IMR-90 (cell line): ENCODE data around the gene ANKRD10. TPM values are rescaled to one million over a fixed set of nuclear protein-coding genes. Genes with fewer than 3 reads are reported as not detected.

Source experiments
- ATAC-seq: fragments of 200-7000 bp; cut with Tn5 transposase; 2 replicates; pipeline ENCODE4 v1.9.1; 2020; ENCODE audit warnings: low read depth, mild to moderate bottlenecking, moderate library complexity
- BruUV-seq: library from RNA; stranded (reverse); fragments of 400-500 nt; replicated peaks from 2 replicates; lab custom pipeline; 2021; lab: Mats Ljungman, UMichigan
- CTCF ChIA-PET: fragments of 300-600 bp; formaldehyde crosslinking; extraction: SDS; loops from one replicate; lab custom pipeline; 2021; ENCODE audit warnings: antibody characterized with exemption; lab: Yijun Ruan, JAX
- POLR2A ChIA-PET: fragments of 300-600 bp; sonication (Branson Sonifier 250); formaldehyde crosslinking; loops from one replicate; lab custom pipeline; 2022; ENCODE audit warnings: antibody characterized with exemption; ENCODE audit not compliant: unreplicated experiment; lab: Charles Lee
- DNase-seq: peaks from one replicate; pipeline ENCODE4 v3.0.0; 2013
- H2AFZ ChIP-seq: replicated peaks from 2 replicates; pipeline ENCODE3; 2013; ENCODE audit warnings: low read length, mild to moderate bottlenecking; ENCODE audit not compliant: poor library complexity
- H2AK5ac ChIP-seq: 2 replicates; pipeline ENCODE4 v1.6.1; 2013; ENCODE audit warnings: low read depth, low read length, inconsistent platforms
- H2AK9ac ChIP-seq: replicated peaks from 2 replicates; pipeline ENCODE3; 2013; ENCODE audit warnings: mild to moderate bottlenecking, low read depth, low read length, moderate library complexity; ENCODE audit not compliant: poor library complexity
- H2BK120ac ChIP-seq: 2 replicates; pipeline ENCODE4 v1.6.1; 2013; ENCODE audit warnings: low read depth, low read length, inconsistent platforms
- H2BK15ac ChIP-seq: 3 replicates; pipeline ENCODE4 v1.6.1; 2013; ENCODE audit warnings: low read depth, low read length, inconsistent platforms
- H2BK20ac ChIP-seq: 2 replicates; pipeline ENCODE4 v1.6.1; 2013; ENCODE audit warnings: low read depth, mild to moderate bottlenecking, inconsistent platforms, low read length, moderate library complexity
- H2BK5ac ChIP-seq: 2 replicates; pipeline ENCODE4 v1.6.1; 2013; ENCODE audit warnings: mild to moderate bottlenecking, low read depth, low read length, inconsistent platforms; ENCODE audit not compliant: poor library complexity, severe bottlenecking
- H3K14ac ChIP-seq: replicated peaks from 2 replicates; pipeline ENCODE4 v1.6.1; 2013; ENCODE audit warnings: low read depth, low read length, inconsistent platforms
- H3K18ac ChIP-seq: 2 replicates; pipeline ENCODE4 v1.6.1; 2013; ENCODE audit warnings: low read depth, low read length, control low read depth
- H3K23ac ChIP-seq: 2 replicates; pipeline ENCODE4 v1.6.1; 2013; ENCODE audit warnings: low read depth, low read length, inconsistent platforms
- H3K27ac ChIP-seq: 2 replicates; pipeline ENCODE4 v1.5.1; 2013; ENCODE audit warnings: mild to moderate bottlenecking, control low read depth, low read length; ENCODE audit not compliant: insufficient read depth
- H3K27me3 ChIP-seq: 2 replicates; pipeline ENCODE4 v1.6.1; 2013; ENCODE audit warnings: low read length; ENCODE audit not compliant: control insufficient read depth, insufficient read depth
- H3K36me3 ChIP-seq: 2 replicates; pipeline ENCODE4 v1.6.1; 2013; ENCODE audit warnings: low read length, mixed read lengths; ENCODE audit not compliant: control insufficient read depth, insufficient read depth
- H3K4ac ChIP-seq: 2 replicates; pipeline ENCODE4 v1.6.1; 2013; ENCODE audit warnings: low read depth, low read length, inconsistent platforms
- H3K4me1 ChIP-seq: 2 replicates; pipeline ENCODE4 v1.6.1; 2013; ENCODE audit warnings: low read length, mixed read lengths; ENCODE audit not compliant: control insufficient read depth, insufficient read depth
- H3K4me2 ChIP-seq: 2 replicates; pipeline ENCODE4 v1.6.1; 2013; ENCODE audit warnings: low read depth, mild to moderate bottlenecking, control low read depth, low read length, moderate library complexity
- H3K4me3 ChIP-seq: 2 replicates; pipeline ENCODE4 v1.5.1; 2013; ENCODE audit warnings: low read depth, mild to moderate bottlenecking, control low read depth, low read length, moderate library complexity; ENCODE audit not compliant: insufficient read depth
- H3K56ac ChIP-seq: 2 replicates; pipeline ENCODE4 v1.6.1; 2013; ENCODE audit warnings: low read length, inconsistent platforms; ENCODE audit not compliant: insufficient read depth; ENCODE audit errors: extremely low read depth
- H3K79me1 ChIP-seq, 2 experiments: 2 replicates each; pipeline ENCODE4 v1.6.1; 2013; ENCODE audit warnings: low read length in 2 of 2, inconsistent platforms in 1 of 2, low read depth in 1 of 2
- H3K9ac ChIP-seq: 2 replicates; pipeline ENCODE4 v1.6.1; 2013; ENCODE audit warnings: low read depth, low read length, control low read depth
- H3K9me1 ChIP-seq: 2 replicates; pipeline ENCODE4 v1.6.1; 2013; ENCODE audit warnings: low read length, inconsistent platforms; ENCODE audit not compliant: insufficient read depth
- H3K9me3 ChIP-seq: 2 replicates; pipeline ENCODE4 v1.6.1; 2013; ENCODE audit warnings: low read length; ENCODE audit not compliant: control insufficient read depth, insufficient read depth
- H4K20me1 ChIP-seq: 2 replicates; pipeline ENCODE4 v1.6.1; 2013; ENCODE audit warnings: low read length, inconsistent platforms; ENCODE audit not compliant: insufficient read depth
- H4K5ac ChIP-seq: 2 replicates; pipeline ENCODE4 v1.6.1; 2013; ENCODE audit warnings: mild to moderate bottlenecking, low read depth, low read length, control low read depth
- H4K8ac ChIP-seq, 2 experiments: 2 replicates each; pipeline ENCODE4 v1.6.1; 2013; ENCODE audit warnings: low read depth in 2 of 2, low read length in 2 of 2, control low read depth in 1 of 2, inconsistent platforms in 1 of 2
- H4K91ac ChIP-seq: 2 replicates; pipeline ENCODE4 v1.6.1; 2013; ENCODE audit warnings: low read depth, low read length, inconsistent platforms; ENCODE audit not compliant: insufficient read depth
- BHLHE40 ChIP-seq: fragments of 150-350 bp; IDR thresholded peaks from 2 replicates; pipeline ENCODE4 v1.6.1; 2016; ENCODE audit warnings: mild to moderate bottlenecking, low read depth, low read length
- CEBPB ChIP-seq: IDR thresholded peaks from 2 replicates; pipeline ENCODE4 v1.6.1; 2012; ENCODE audit warnings: low read depth, low read length, improper control_type of control experiment
- CHD1 ChIP-seq: IDR thresholded peaks from 2 replicates; pipeline ENCODE4 v1.6.1; 2012; ENCODE audit warnings: low read depth, low read length, improper control_type of control experiment
- CTCF ChIP-seq: conservative IDR thresholded peaks from 2 replicates; pipeline ENCODE4 v1.5.1; 2012; ENCODE audit warnings: mild to moderate bottlenecking, low read depth, low read length, improper control_type of control experiment
- FOS ChIP-seq: fragments of 150-350 bp; IDR thresholded peaks from 2 replicates; pipeline ENCODE4 v1.6.1; 2016; ENCODE audit warnings: low read depth, low read length
- MAFK ChIP-seq: IDR thresholded peaks from 2 replicates; pipeline ENCODE4 v1.6.1; 2012; ENCODE audit warnings: low read depth, low read length, improper control_type of control experiment
- MAZ ChIP-seq: IDR thresholded peaks from 2 replicates; pipeline ENCODE4 v1.6.1; 2012; ENCODE audit warnings: low read depth, mild to moderate bottlenecking, low read length, improper control_type of control experiment, moderate library complexity, borderline replicate concordance
- MXI1 ChIP-seq: IDR thresholded peaks from 2 replicates; pipeline ENCODE4 v1.6.1; 2012; ENCODE audit warnings: low read depth, mild to moderate bottlenecking, low read length, moderate library complexity, borderline replicate concordance
- NFE2L2 ChIP-seq: fragments of 150-350 bp; IDR thresholded peaks from 2 replicates; pipeline ENCODE4 v1.6.1; 2016; ENCODE audit warnings: low read depth, mild to moderate bottlenecking, low read length
- RCOR1 ChIP-seq: IDR thresholded peaks from 2 replicates; pipeline ENCODE4 v1.6.1; 2012; ENCODE audit warnings: mild to moderate bottlenecking, low read length, improper control_type of control experiment; ENCODE audit not compliant: insufficient replicate concordance
- RFX5 ChIP-seq: IDR thresholded peaks from 2 replicates; pipeline ENCODE4 v1.8.0; 2012; ENCODE audit warnings: low read depth, mild to moderate bottlenecking, low read length, moderate library complexity
- SMC3 ChIP-seq: fragments of 150-350 bp; IDR thresholded peaks from 2 replicates; pipeline ENCODE4 v1.6.1; 2016; ENCODE audit warnings: low read depth, mild to moderate bottlenecking, antibody characterized with exemption, low read length, moderate library complexity
- WGBS, 2 experiments: methylation state at CpG; one replicate each; pipeline versions ENCODE4 v1.1.5 to v1.1.7; 2013; ENCODE audit warnings: missing lambda C conversion rate in 2 of 2; ENCODE audit not compliant: insufficient read length in 1 of 2; ENCODE audit errors: extremely low coverage in 2 of 2; 5-methylcytosine and 5-hydroxymethylcytosine counted together
- dilution Hi-C: fragments of 300-500 bp; cut with HindIII; formaldehyde crosslinking; loops from one replicate; pipeline ENCODE4 v1.14.3; 2018; ENCODE audit warnings: low sequenced_read_pairs; ENCODE audit not compliant: unreplicated experiment
- in situ Hi-C: fragments of 300-500 bp; cut with MboI; formaldehyde crosslinking; loops from 3 replicates; pipeline ENCODE4 v1.14.3; 2019; ENCODE audit warnings: low sequenced_read_pairs, inconsistent platforms, mixed read lengths
- intact Hi-C: fragments of 100-400 bp; cut with micrococcal nuclease; formaldehyde crosslinking; loops from 2 replicates; pipeline ENCODE4 v1.10.0; 2022
- polyA plus RNA-seq, 3 experiments: library from polyadenylated mRNA; depleted of rRNA; stranded (reverse); fragments of >200 nt; gene quantifications; 2 replicates each; pipeline ENCODE4 v1.2.3, GENCODE V29; 2012; ENCODE audit warnings: low replicate concordance in 1 of 3
- total RNA-seq: library from RNA; depleted of rRNA; stranded (reverse); fragments of >200 nt; gene quantifications from 2 replicates; pipeline ENCODE4 v1.2.3, GENCODE V29; 2012
- TF ChIP-seq, protein P1 (sequence below): fragments of 150-350 bp; IDR thresholded peaks from 2 replicates; pipeline ENCODE4 v1.6.1; 2016; ENCODE audit warnings: low read depth, mild to moderate bottlenecking, low read length, moderate library complexity, borderline replicate concordance
- TF ChIP-seq, protein P2 (sequence below): fragments of 150-350 bp; IDR thresholded peaks from 2 replicates; pipeline ENCODE4 v1.6.1; 2017; ENCODE audit warnings: mild to moderate bottlenecking, antibody characterized with exemption, low read length, low read depth

Gene ANKRD10
- total and polyA plus RNA-seq, 2 of the 4 experiments (the other 2 are of a cell fraction) = 18.3 to 31.1 TPM

DNA sequence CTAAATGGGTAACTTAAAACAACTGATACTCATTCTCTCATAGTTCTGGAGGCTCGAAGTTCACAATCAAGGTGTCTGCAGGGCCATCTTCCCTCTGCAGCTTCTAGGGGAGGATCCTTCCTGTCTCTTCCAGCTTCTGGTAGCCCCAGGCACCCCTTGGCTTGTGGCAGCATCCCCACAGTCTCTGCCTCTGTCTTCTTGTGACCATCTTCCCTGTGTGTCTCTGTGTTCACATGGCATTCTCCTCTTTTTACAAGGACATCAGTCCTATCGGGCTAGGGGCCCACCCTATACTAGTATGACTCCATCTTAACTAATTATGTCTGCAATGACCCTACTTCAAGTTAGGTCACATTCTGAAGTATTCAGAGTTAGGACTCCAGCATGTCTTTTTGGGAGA, 73.5 kb downstream of the ANKRD10 start:
- no TSS peak for BruUV-seq
- ChIA-PET POLR2A (no interaction called here), CTCF (no interaction called here)
- H2BK15ac ChIP-seq = no peak overlapping the region
- H2AK5ac ChIP-seq = no peak overlapping the region
- no peak overlapping the region for H2AFZ ChIP-seq
- H3K9me1 ChIP-seq = no peaks in the 10 kb centered on the region
- H3K9me3 ChIP-seq = peaks cover 6% of the 10 kb centered on the region
- H3K56ac ChIP-seq = no peak overlapping the region
- DNase-seq = no peak
- H3K79me1 ChIP-seq = no peaks in the 10 kb centered on the region
- intact Hi-C loops (no loop called here), in situ Hi-C loops (no loop called here), dilution Hi-C loops (no loop called here)
- H2BK120ac ChIP-seq = no peak overlapping the region
- H3K14ac ChIP-seq = no peak overlapping the region
- no peak overlapping the region for H3K23ac ChIP-seq
- ATAC-seq = no peak
- no peak overlapping the region for H3K27ac ChIP-seq
- no peak overlapping the region for H4K5ac ChIP-seq
- no peak overlapping the region for H3K4me2 ChIP-seq
- H2BK20ac ChIP-seq = no peak overlapping the region
- H3K18ac ChIP-seq = no peak overlapping the region
- no peaks in the 10 kb centered on the region for H4K20me1 ChIP-seq
- H2AK9ac ChIP-seq = no peak overlapping the region
- no peaks in the 10 kb centered on the region for H3K4me1 ChIP-seq
- H3K4me3 ChIP-seq = no peak overlapping the region
- 33% methylated on average over 1 of the region's 2 CpGs; no CpG with 5 or more reads in 1 of the 2 experiments for WGBS, 2 experiments
- H3K4ac ChIP-seq = no peak overlapping the region
- H4K8ac ChIP-seq = no peak overlapping the region
- no peaks in the 10 kb centered on the region for H3K36me3 ChIP-seq
- H4K91ac ChIP-seq = no peak overlapping the region
- no peak overlapping the region for H2BK5ac ChIP-seq
- TF ChIP-seq, protein P1, sequence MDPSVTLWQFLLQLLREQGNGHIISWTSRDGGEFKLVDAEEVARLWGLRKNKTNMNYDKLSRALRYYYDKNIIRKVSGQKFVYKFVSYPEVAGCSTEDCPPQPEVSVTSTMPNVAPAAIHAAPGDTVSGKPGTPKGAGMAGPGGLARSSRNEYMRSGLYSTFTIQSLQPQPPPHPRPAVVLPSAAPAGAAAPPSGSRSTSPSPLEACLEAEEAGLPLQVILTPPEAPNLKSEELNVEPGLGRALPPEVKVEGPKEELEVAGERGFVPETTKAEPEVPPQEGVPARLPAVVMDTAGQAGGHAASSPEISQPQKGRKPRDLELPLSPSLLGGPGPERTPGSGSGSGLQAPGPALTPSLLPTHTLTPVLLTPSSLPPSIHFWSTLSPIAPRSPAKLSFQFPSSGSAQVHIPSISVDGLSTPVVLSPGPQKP = no peak
- TF ChIP-seq FOS = no peak
- no peak for TF ChIP-seq SMC3
- TF ChIP-seq CEBPB = no peak
- no peak for TF ChIP-seq MXI1
- no peak for TF ChIP-seq BHLHE40
- TF ChIP-seq NFE2L2 = no peak
- TF ChIP-seq CTCF = no peak
- TF ChIP-seq RCOR1 = no peak
- TF ChIP-seq MAZ = no peak
- no peak for TF ChIP-seq MAFK
- no peak for TF ChIP-seq RFX5
- TF ChIP-seq, protein P2, sequence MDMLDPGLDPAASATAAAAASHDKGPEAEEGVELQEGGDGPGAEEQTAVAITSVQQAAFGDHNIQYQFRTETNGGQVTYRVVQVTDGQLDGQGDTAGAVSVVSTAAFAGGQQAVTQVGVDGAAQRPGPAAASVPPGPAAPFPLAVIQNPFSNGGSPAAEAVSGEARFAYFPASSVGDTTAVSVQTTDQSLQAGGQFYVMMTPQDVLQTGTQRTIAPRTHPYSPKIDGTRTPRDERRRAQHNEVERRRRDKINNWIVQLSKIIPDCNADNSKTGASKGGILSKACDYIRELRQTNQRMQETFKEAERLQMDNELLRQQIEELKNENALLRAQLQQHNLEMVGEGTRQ = no peak
- TF ChIP-seq CHD1 = no peak
- peaks cover 48% of the 10 kb centered on the region for H3K27me3 ChIP-seq
- H3K9ac ChIP-seq = no peak overlapping the region
